Mucosa of rectum (tissue), 2 donors: ENCODE data around the gene SVEP1.
"Not testable (repeated sequence)": the region's sequence is repeated elsewhere in the genome, so short reads cannot be mapped to it uniquely, and the experiment has no call there.

ENCODE experiments used
- H3K27ac ChIP-seq, 2 donors: one replicate each; pipeline ENCODE4 v1.7.0; 2013; ENCODE audit warnings: inconsistent platforms in 2 of 2, low read depth in 2 of 2, low read length in 2 of 2
- H3K27me3 ChIP-seq, 2 donors: one replicate each; pipeline ENCODE4 v1.7.0; 2013; ENCODE audit warnings: low read length in 2 of 2; ENCODE audit not compliant: control insufficient read depth in 2 of 2, insufficient read depth in 2 of 2
- H3K36me3 ChIP-seq, 2 donors: one replicate each; pipeline ENCODE4 v1.7.0; 2013; ENCODE audit warnings: low read length in 2 of 2; ENCODE audit not compliant: control insufficient read depth in 2 of 2, insufficient read depth in 2 of 2
- H3K4me1 ChIP-seq, 2 donors: one replicate each; pipeline ENCODE4 v1.7.0; 2013; ENCODE audit warnings: low read length in 2 of 2, mild to moderate bottlenecking in 1 of 2; ENCODE audit not compliant: control insufficient read depth in 2 of 2, insufficient read depth in 2 of 2
- H3K4me3 ChIP-seq, 2 donors: one replicate each; pipeline ENCODE4 v1.7.0; 2013; ENCODE audit warnings: low read length in 2 of 2
- H3K9ac ChIP-seq, 2 donors: one replicate each; pipeline ENCODE4 v1.7.0; 2013; ENCODE audit warnings: low read length in 2 of 2, low read depth in 1 of 2, mild to moderate bottlenecking in 1 of 2
- H3K9me3 ChIP-seq, 2 donors: one replicate each; pipeline ENCODE4 v1.7.0; 2013; ENCODE audit warnings: low read length in 2 of 2; ENCODE audit not compliant: control insufficient read depth in 2 of 2
- donor health status: healthy.
- donor health status: Normal muscosa, but diverticular disease.

Gene SVEP1

DNA sequence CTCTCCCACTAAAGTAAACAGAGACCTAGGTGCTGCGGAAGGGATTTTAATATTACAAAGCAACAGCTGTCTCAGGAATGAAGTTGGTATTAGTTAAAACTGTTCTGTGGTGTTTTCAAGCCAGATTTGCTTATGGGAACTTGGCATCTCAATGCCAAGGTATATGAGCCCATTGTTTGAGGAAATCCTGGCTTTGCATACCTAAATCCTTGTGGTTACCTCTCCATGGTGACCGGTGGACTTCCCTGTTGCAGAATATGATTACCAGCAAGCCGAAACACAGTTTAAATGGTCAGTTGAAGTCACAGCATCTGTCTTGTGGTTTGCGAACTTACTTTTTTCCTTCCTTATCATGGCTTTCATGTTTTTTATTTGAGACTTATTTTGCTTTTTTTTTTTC lies 179.6 kb downstream of the SVEP1 start:
- Histone ChIP-seq H3K9me3 (no peaks in the 10 kb centered on the region), H3K27me3 (no peaks in the 10 kb centered on the region), H3K27ac (no peak overlapping the region), H3K9ac (no peak overlapping the region), H3K4me1 (no peaks in the 10 kb centered on the region), H3K4me3 (no peak overlapping the region), H3K36me3 (no peaks in the 10 kb centered on the region)

DNA sequence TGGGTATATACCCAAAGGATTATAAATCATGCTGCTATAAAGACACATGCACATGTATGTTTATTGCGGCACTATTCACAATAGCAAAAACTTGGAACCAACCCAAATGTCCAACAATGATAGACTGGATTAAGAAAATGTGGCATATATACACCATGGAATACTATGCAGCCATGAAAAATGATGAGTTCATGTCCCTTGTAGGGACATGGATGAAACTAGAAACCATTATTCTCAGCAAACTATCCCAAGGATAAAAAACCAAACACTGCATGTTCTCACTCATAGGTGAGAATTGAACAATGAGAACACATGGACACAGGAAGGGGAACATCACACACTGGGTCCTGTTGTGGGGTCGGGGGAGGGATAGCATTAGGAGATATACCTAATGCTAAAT lies 180.5 kb downstream of the SVEP1 start:
- H3K4me1 ChIP-seq, H3K27ac ChIP-seq, H3K27me3 ChIP-seq, H3K36me3 ChIP-seq, H3K4me3 ChIP-seq, H3K9ac ChIP-seq, H3K9me3 ChIP-seq: not testable (repeated sequence)

DNA sequence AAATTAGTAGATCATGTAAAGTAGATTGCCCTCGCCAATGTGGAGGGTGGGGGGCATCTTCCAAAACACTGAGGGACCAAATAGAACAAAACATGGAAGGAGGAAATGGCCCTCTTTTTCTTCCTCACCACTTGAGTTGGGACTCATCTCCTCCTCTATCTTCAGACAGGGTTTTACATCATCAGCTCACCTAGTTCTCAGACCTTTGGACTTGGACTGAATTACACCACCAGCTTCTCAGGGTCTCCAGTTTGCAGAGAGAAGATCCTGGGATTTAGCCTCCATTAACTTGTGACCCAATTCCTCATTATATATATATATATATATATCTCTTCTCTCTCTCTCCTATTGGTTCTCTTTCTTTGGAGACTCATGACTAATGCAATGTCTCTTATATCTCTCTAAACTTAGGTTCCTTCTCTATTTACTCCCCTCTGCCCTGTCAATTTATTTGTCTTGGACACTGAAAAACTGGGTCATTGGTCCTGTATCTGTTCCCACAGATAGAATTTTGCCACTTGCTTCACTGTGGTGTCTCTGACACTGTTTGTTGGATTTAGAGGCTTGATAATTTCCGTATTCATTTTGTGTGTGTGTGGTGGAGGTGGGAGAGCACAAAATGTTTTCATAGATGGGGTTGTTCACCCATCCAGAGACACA lies 187.6 kb downstream of the SVEP1 start:
- H3K9me3 ChIP-seq, result no peaks in the 10 kb centered on the region
- no peaks in the 10 kb centered on the region for H3K27me3 ChIP-seq
- no peak overlapping the region for H3K27ac ChIP-seq
- H3K4me3 ChIP-seq, result no peak overlapping the region
- no peaks in the 10 kb centered on the region for H3K36me3 ChIP-seq
- H3K4me1 ChIP-seq, result peaks cover 0 to 10% of the 10 kb centered on the region in 2 donors
- no peak overlapping the region for H3K9ac ChIP-seq

DNA sequence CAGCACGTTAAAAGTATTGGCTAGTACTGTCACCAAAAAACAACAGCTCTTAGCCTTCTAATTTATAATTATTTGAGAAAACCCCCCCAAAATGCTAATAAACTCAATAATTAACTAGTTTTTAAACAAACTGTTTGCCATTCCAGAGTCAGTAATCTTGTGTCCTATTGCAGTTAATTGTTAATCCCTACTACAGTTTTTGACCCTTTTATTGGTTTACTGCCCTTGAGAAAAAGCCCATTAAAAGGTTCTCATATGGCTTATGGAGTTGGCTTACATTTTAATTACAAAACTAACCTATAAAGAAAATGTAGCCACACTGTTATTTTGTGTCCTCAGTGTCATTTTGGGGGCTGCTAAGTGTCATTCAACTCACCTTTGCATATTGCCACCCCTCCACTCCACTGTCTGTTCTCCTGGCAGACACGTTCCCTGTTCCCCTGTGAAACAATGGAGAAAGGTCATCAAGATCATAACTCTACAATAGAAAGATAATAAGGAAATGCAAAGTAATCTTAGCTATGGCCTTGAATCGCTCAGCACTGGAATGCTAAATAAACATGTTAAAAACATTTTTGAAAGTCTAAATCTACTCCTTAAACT lies 190.3 kb downstream of the SVEP1 start:
- H3K27me3 ChIP-seq, result no peaks in the 10 kb centered on the region
- H3K9me3 ChIP-seq, result no peaks in the 10 kb centered on the region

DNA sequence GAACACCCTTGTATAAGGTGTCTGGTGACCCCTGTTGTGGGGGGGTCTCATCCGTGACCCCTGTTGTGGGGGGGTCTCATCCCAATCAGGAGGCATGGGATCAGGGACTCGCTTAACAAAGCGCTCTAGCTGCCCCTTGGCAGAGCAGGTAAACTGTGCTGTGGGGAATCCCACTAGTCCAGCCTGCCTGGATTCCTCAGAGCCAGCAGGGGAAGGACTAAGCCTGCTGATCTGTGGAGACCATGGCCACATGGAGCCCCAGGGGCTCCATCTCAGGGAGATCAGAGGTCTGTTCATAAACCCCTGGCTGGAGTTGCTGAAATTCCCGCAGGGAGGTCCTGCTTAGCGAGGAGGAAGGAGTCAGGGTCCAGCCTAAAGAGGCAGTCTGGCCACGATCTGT lies 196.1 kb downstream of the SVEP1 start:
- no peak overlapping the region for H3K4me3 ChIP-seq
- no peaks in the 10 kb centered on the region for H3K9me3 ChIP-seq
- no peak overlapping the region for H3K27ac ChIP-seq
- no peaks in the 10 kb centered on the region for H3K36me3 ChIP-seq
- no peak overlapping the region for H3K9ac ChIP-seq
- no peaks in the 10 kb centered on the region for H3K27me3 ChIP-seq
- H3K4me1 ChIP-seq, result no peaks in the 10 kb centered on the region

More for the DNA sequence above, 190.3 kb downstream of the SVEP1 start:
- Histone ChIP-seq H3K36me3 (no peaks in the 10 kb centered on the region), H3K4me1 (peaks cover 0 to 10% of the 10 kb centered on the region in 2 donors), H3K4me3 (peak overlapping the region; percentile 2 to 39), H3K9ac (no peak overlapping the region), H3K27ac (peak overlapping the region; percentile 17 to 72)

DNA sequence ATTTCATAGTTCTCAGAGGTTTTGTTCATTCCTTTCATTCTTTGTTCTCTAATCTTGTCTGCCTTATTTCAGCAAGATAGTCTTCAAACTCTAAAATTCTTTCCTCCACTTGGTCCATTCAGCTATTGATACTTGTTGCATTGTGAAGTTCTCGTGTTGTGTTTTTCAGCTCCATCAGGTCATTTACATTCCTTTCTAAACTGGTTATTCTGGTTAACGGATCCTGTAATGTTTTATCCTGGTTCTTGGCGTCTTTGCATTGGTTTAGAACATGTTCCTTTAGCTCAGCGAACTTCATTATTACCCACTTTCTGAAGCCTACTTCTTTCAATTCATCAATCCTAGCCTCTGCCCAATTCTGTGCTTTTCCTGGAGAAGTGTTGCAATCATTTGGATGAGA lies 196.8 kb downstream of the SVEP1 start:
- Histone ChIP-seq H3K27me3 (no peaks in the 10 kb centered on the region), H3K36me3 (no peaks in the 10 kb centered on the region), H3K9me3 (no peaks in the 10 kb centered on the region), H3K4me3 (no peak overlapping the region), H3K27ac (no peak overlapping the region), H3K4me1 (no peaks in the 10 kb centered on the region), H3K9ac (no peak overlapping the region)

DNA sequence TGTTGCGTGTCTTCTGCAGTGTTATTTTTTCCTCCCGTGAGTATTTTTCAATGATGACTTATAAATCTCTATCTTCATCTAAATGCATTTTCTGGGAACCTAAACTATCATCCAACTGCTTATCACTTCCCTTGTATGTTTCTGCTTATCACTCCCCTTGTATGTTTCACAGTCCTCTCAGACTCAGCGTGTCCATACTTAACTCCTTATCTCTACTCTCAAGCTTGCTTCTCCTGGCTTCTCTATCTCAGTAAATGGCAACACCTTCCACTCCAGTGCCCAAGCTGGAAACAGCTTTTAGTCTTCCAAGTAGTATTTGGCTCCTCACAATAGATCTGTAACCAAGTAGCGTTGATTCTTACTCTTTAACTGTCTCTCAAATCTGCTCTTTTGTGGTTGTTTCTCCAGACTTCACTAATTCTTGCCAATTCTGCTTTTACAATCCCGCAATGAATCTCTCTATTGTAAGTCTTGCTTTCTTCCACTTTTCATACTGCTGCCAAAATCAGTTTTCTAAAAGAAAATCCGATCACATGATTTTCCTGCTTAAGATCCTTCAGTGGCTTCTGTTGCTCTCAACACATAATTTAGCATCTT lies 208.0 kb downstream of the SVEP1 start:
- no peak overlapping the region for H3K27ac ChIP-seq
- no peaks in the 10 kb centered on the region for H3K9me3 ChIP-seq
- no peaks in the 10 kb centered on the region for H3K36me3 ChIP-seq
- H3K4me3 ChIP-seq, result no peak overlapping the region
- H3K27me3 ChIP-seq, result no peaks in the 10 kb centered on the region
- no peaks in the 10 kb centered on the region for H3K4me1 ChIP-seq
- no peak overlapping the region for H3K9ac ChIP-seq

DNA sequence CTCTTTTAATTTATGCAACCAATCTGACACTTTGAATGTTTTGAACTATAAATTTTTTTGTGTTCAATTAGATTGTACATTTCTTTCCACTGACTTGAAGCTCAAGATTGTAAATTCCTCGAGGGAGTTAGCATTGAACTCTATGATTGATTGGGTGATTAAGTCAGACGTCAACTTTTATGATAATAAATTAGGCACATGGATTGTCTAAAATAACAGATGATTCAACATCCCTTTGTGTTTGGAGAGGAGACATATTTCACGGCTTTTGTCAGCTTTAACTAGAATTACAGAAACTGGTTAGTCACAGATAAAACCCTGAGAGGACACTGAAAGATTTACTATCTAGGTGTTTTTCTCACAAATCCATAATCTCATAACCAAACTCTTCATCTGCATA lies 209.2 kb downstream of the SVEP1 start:
- H3K4me1 ChIP-seq, result no peaks in the 10 kb centered on the region
- H3K4me3 ChIP-seq, result no peak overlapping the region
- no peaks in the 10 kb centered on the region for H3K36me3 ChIP-seq
- no peak overlapping the region for H3K9ac ChIP-seq
- H3K9me3 ChIP-seq, result no peaks in the 10 kb centered on the region
- H3K27me3 ChIP-seq, result no peaks in the 10 kb centered on the region
- H3K27ac ChIP-seq, result no peak overlapping the region

DNA sequence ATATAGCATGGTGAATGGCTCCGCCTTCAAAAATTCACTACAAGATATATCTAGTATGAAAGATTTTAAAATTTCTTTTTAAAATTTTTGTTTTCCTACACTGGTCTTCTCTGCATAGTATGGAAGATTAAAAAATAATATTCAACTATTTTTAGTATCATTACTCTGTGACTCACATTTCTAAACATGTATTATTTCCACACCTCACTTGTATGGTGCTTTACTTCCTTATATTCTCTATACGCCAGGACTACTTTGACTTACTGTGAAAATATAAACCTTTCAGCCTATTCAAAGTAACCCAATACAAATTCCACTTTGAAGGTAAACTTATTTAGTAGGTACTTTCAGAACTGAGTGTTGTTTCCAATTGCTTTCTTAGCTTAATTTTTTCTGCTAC lies 215.1 kb downstream of the SVEP1 start:
- no peak overlapping the region for H3K9ac ChIP-seq
- no peak overlapping the region for H3K4me3 ChIP-seq
- H3K4me1 ChIP-seq, result no peaks in the 10 kb centered on the region
- no peaks in the 10 kb centered on the region for H3K9me3 ChIP-seq
- no peaks in the 10 kb centered on the region for H3K27me3 ChIP-seq
- H3K27ac ChIP-seq, result no peak overlapping the region
- H3K36me3 ChIP-seq, result no peaks in the 10 kb centered on the region

DNA sequence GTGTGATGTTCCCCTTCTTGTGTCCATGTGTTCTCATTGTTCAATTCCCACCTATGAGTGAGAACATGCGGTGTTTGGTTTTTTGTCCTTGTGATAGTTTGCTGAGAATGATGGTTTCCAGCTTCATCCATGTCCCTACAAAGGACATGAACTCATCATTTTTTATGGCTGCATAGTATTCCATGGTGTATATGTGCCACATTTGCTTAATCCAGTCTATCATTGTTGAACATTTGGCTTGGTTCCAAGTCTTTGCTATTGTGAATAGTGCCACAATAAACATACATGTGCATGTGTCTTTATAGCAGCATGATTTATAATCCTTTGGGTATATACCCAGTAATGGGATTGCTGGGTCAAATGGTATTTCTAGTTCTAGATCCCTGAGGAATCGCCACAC lies 220.5 kb downstream of the SVEP1 start:
- not testable (repeated sequence) for H3K4me3 ChIP-seq, H3K27me3 ChIP-seq, H3K27ac ChIP-seq, H3K4me1 ChIP-seq, H3K9me3 ChIP-seq, H3K36me3 ChIP-seq, H3K9ac ChIP-seq
